Adrenal gland (tissue), 5 donors: ENCODE data around the gene TNC.

Source experiments
- CTCF ChIP-seq, 6 experiments: fragments of 450-650 bp in 4 of 6; fragments of 200-600 bp in 2 of 6; sonication (generic) in 1 of 6; IDR thresholded peaks; 1 replicate in 5 of 6; 2 replicates in 1 of 6; pipeline versions ENCODE4 v1.5.1 to v1.8.0; 2016 to 2021; ENCODE audit warnings: antibody characterized with exemption in 6 of 6, mild to moderate bottlenecking in 2 of 6, moderate library complexity in 1 of 6
- POLR2A ChIP-seq, 2 donors: fragments of 450-650 bp; IDR thresholded peaks; one replicate each; pipeline ENCODE4 v1.6.1; 2017; ENCODE audit warnings: antibody characterized with exemption in 2 of 2, mild to moderate bottlenecking in 2 of 2, moderate library complexity in 1 of 2
- donor health status: DM: no; HTN: no; CAD: no.

DNA sequence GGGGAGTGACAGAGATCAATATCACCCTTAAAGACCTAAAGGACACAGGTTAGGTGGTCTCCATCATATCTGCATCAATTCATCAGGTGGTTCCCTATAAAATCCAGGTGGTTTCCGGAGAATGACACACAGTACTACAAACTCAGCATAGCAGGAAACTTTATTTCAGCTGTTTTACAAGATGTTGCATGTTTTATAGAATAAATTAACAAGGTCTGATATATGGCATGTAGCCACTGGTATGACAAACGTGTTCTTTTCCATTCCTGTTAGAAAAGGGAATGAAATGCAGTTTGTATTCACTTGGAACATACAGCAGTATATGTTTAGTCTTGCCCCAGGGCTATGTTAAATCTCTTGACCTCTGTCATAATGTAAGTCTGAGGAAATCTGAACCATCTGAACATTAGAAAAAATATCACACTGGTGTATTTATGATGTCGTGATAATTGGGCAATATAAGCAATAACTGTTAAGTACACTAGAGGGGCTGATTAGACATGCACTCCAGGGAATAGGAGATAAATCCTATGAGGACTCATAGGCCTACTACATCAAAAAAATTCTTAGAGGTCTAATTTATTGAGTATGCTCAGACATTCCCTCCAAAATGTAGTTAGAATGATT is 145.3 kb downstream of the TNC start:
- TF ChIP-seq CTCF (IDR thresholded peaks at IDR 0.05) = no peak
- TF ChIP-seq POLR2A (IDR thresholded peaks at IDR 0.05) = no peak
